IPS-15b (cell line): ENCODE results near the gene MAGI2.

Source experiments
- H3K27me3 ChIP-seq: one replicate; pipeline ENCODE4 v1.6.1; 2013; ENCODE audit warnings: low read length; ENCODE audit not compliant: control insufficient read depth, insufficient read depth
- H3K36me3 ChIP-seq: one replicate; pipeline ENCODE4 v1.6.1; 2013; ENCODE audit warnings: low read length; ENCODE audit not compliant: control insufficient read depth, insufficient read depth
- H3K4me1 ChIP-seq: one replicate; pipeline ENCODE4 v1.6.1; 2013; ENCODE audit warnings: mild to moderate bottlenecking, low read length; ENCODE audit not compliant: control insufficient read depth, insufficient read depth
- H3K4me3 ChIP-seq: one replicate; pipeline ENCODE4 v1.5.1; 2013; ENCODE audit warnings: low read depth, low read length
- H3K9ac ChIP-seq: one replicate; pipeline ENCODE4 v1.6.1; 2013; ENCODE audit warnings: low read depth, mild to moderate bottlenecking, low read length
- H3K9me3 ChIP-seq: one replicate; pipeline ENCODE4 v1.6.1; 2013; ENCODE audit warnings: mild to moderate bottlenecking, low read length; ENCODE audit not compliant: control insufficient read depth, insufficient read depth

Gene MAGI2

DNA sequence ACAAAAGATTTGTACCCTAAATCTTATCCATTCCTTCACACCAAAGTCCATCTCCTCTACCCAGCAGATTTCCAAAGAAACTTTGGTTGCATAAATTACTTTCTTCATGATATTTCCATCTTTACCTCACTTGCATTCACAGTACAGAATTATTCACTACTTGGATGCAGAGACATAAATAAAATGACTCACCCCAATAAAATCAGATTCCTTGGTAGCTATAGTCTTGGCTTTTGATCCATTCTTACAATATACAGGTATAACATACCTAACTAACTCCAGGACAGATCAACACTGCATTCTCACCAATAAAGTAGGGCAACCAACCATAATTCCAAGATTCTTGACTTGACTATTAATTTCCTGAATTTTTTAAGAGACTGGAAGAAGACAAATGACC lies 815.1 kb downstream of the MAGI2 start:
- Histone ChIP-seq H3K9ac (no peak overlapping the region), H3K4me3 (no peak overlapping the region), H3K27me3 (no peaks in the 10 kb centered on the region), H3K4me1 (peaks cover 12% of the 10 kb centered on the region), H3K9me3 (no peaks in the 10 kb centered on the region), H3K36me3 (no peaks in the 10 kb centered on the region)

DNA sequence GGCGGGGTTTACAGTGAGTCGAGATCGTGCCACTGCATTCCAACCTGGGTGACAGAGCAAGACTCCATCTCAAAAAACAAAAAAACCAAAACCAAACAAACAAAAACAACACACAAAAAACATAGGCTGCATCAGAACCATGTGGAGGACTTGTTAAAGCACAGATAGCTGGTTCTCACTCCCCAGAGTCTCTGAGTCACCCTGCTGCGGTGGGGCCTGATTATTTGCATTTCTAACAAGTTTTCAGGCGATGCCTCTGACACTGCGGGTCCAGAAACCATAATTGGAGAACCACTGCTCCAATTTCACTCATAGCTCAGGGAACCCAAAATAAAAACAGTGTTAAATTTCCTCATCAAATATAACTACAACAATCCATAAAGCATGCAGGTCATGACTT lies 816.7 kb downstream of the MAGI2 start:
- no peak overlapping the region for H3K4me3 ChIP-seq
- no peaks in the 10 kb centered on the region for H3K9me3 ChIP-seq
- H3K9ac ChIP-seq, result no peak overlapping the region
- peaks cover 12% of the 10 kb centered on the region for H3K4me1 ChIP-seq
- H3K36me3 ChIP-seq, result no peaks in the 10 kb centered on the region
- no peaks in the 10 kb centered on the region for H3K27me3 ChIP-seq

DNA sequence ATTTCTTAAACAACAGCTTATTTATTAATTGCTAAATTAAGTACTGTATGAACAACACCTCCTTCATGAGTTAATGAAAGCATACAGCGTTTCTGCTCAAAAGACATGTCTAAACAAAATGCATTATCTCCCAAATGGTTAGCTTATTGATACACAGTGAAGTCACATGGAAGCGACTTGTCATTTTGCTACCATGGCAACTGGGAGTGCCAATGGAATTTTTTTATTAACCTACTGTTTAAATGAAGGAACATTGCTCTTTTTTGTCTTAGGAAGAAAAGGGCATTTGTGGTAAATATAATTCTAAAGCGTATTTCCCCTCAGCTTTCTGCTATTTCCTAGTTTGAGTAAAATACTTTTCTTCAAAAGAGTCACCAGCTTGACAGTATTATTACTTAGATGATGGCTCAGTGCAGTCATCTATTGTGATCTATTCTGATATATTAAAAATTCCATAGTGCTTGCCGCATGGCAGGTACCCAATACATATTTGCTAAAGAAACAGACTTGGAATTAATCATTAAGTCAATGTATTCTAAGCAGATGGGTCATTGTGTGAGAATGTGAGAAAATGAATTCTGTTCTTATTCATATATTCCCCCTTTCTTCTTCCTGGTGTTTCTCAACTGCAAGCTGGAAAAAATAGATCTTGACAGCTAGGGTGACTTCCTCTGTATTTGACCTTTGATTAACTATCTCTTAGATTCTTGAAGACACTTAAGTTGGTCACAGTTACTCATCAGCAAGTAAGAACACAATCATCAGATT lies 818.3 kb downstream of the MAGI2 start:
- Histone ChIP-seq H3K9ac (no peak overlapping the region), H3K27me3 (no peaks in the 10 kb centered on the region), H3K36me3 (no peaks in the 10 kb centered on the region), H3K4me3 (no peak overlapping the region), H3K9me3 (no peaks in the 10 kb centered on the region), H3K4me1 (peaks cover 12% of the 10 kb centered on the region)

DNA sequence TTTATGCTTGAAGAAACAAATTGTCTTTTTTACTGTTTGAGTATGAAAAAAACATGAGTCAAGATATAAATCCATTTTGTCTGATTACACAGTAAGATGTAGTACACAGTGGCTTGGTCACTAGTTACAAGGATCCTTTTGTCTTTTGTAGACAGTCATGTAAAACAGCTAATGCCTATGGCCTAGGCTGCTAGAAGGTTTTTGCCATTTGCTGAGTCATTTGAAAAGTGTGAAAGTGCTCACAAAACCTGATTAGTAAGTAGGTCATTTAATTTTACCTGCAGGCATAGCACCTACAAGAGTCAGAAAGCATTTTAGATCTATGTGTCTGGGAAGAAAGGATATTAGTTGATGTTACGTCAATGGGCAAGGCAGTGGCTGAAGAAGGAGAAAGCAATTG lies 819.4 kb downstream of the MAGI2 start:
- Histone ChIP-seq H3K9ac (no peak overlapping the region), H3K4me1 (peaks cover 12% of the 10 kb centered on the region), H3K36me3 (no peaks in the 10 kb centered on the region), H3K27me3 (no peaks in the 10 kb centered on the region), H3K9me3 (no peaks in the 10 kb centered on the region), H3K4me3 (no peak overlapping the region)

DNA sequence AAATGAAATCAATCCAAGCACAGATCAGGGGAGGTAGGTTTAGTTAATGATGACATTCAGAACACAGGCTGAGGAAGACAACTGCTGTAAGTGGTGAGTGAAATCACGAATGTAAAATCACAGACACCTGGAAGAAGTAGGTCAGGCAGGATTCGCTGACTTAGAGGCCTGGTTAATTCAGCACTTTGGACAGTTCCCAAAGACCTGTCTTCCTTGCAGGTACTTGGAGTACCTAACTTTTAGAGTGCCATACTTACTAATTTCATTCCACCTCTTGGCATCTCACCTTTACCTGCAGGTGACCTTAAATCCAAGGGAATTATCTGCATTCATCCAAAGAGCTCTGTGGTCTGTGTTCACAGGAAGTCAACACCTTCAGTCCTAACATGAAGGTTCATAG lies 832.5 kb downstream of the MAGI2 start:
- H3K9me3 ChIP-seq, result no peaks in the 10 kb centered on the region
- H3K27me3 ChIP-seq, result no peaks in the 10 kb centered on the region
- no peak overlapping the region for H3K4me3 ChIP-seq
- H3K9ac ChIP-seq, result no peak overlapping the region
- no peaks in the 10 kb centered on the region for H3K36me3 ChIP-seq
- no peaks in the 10 kb centered on the region for H3K4me1 ChIP-seq

DNA sequence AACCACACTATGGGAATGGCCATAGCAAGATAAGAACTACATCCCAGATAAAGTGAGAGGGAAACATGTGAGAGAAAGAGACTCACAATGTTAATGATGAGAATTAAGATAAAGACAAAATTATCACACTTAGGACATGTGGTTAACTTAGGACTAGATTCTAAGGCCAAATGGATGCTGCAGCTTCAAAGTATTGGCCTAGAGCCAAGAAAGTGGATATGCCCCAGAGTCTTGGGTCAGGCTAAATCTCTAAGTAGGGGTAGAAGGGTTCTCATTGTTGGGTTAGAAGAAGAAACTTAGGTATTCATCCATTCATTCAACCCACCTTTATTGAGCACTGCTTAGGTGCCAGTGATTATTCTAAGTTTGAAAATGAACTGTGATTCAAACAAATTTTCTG lies 836.9 kb downstream of the MAGI2 start:
- Histone ChIP-seq H3K27me3 (no peaks in the 10 kb centered on the region), H3K36me3 (no peaks in the 10 kb centered on the region), H3K9me3 (no peaks in the 10 kb centered on the region), H3K4me1 (no peaks in the 10 kb centered on the region), H3K9ac (no peak overlapping the region), H3K4me3 (no peak overlapping the region)

DNA sequence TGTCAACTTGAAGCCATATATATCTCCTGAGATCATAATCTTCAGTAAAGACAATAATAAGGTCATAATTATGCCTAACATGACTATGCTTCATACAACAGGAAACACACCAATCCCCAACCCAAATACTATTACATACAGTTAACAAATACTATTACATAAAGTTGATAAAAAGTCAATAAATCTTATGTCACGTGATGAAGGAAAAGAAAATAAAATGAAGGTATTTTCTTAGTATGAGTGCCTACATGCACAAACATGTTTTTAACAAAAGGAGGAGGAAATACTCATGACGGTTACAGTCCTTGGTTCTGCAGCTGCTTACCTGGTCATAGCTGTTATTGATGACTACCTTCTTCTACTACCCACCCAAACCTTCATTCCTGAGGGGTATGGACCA lies 844.2 kb downstream of the MAGI2 start:
- no peaks in the 10 kb centered on the region for H3K27me3 ChIP-seq
- peaks cover 3% of the 10 kb centered on the region for H3K4me1 ChIP-seq
- H3K36me3 ChIP-seq, result no peaks in the 10 kb centered on the region
- H3K4me3 ChIP-seq, result no peak overlapping the region
- no peaks in the 10 kb centered on the region for H3K9me3 ChIP-seq
- H3K9ac ChIP-seq, result no peak overlapping the region

DNA sequence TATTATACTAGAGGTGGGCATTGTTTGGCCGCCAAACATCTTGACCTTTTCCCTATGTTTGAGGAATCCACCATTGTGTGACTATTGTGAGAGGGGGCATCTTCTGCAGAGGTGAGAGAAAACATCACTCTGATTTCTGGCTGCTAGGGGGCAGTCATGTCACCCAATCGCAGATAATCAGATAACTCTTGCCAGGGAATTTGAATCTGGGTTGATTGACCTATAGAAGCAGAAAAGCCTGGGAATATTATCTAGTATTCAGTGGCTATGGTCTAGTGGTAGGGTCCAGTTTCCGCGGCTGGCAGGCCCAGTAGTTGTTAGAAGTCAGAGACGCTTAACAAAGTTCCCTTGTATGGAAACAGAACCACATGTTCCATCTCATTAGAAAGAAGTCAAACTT lies 846.4 kb downstream of the MAGI2 start:
- no peak overlapping the region for H3K4me3 ChIP-seq
- H3K9me3 ChIP-seq, result no peaks in the 10 kb centered on the region
- H3K36me3 ChIP-seq, result no peaks in the 10 kb centered on the region
- H3K27me3 ChIP-seq, result no peaks in the 10 kb centered on the region
- no peak overlapping the region for H3K9ac ChIP-seq
- H3K4me1 ChIP-seq, result peaks cover 3% of the 10 kb centered on the region

DNA sequence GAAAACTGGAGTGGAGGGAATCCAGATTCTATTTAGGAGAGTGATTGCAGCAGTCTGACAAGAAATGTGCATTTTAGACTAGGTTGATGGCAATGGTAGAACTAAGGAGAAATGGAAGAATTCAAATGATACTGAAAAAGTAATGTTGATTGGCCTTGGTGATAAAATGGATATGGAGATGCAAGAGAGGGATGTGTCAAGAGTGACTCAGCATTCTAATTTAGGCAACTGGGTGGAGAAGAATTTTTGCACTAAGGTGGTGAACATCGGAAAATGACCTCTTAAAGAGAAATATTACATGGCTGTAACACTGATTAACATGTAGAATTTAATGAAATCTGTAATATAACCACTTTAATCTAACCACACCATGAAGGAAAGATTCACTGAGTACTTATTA lies 848.3 kb downstream of the MAGI2 start:
- no peaks in the 10 kb centered on the region for H3K36me3 ChIP-seq
- no peaks in the 10 kb centered on the region for H3K9me3 ChIP-seq
- no peak overlapping the region for H3K9ac ChIP-seq
- no peak overlapping the region for H3K4me3 ChIP-seq
- peaks cover 3% of the 10 kb centered on the region for H3K4me1 ChIP-seq
- no peaks in the 10 kb centered on the region for H3K27me3 ChIP-seq

DNA sequence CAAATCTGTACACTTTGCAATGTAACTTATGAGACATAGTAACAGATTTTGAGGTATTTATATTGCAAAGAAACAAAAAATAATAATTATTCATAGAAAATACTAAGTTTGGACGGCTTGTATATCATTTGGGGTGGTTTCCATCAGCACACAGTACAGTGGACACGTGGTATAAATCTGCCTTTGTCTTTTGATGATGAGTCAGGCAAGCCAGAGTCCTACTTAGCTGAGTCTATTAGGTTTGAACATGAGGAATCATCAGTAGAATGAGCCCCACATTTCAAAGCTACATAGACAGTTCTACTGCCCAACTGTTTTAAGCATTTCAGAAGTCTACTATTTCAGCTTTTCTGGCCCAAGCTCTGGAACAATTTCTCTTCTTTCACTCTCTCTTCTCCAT lies 851.7 kb downstream of the MAGI2 start:
- Histone ChIP-seq H3K36me3 (no peaks in the 10 kb centered on the region), H3K27me3 (no peaks in the 10 kb centered on the region), H3K9ac (no peak overlapping the region), H3K4me3 (no peak overlapping the region), H3K9me3 (no peaks in the 10 kb centered on the region), H3K4me1 (no peaks in the 10 kb centered on the region)

DNA sequence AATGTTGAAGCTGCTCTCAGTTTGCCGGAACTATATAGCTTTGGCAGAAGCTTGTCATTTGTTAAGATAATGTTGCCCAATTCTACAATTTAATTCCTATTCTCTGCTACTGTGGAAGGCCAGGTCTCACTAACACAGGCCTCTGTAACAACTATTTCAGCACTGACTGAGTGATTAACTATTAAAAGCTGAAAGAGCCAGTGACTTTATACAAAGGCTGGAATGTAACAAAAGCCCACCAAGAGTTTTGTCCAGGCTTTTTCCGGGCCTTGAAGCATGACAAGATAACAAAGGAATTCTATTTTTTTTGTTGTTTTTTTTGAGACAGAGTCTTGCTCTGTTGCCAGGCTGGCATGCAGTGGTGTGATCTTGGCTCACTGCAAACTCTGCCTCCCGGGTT lies 859.3 kb downstream of the MAGI2 start:
- H3K4me1 ChIP-seq, result no peaks in the 10 kb centered on the region
- no peaks in the 10 kb centered on the region for H3K36me3 ChIP-seq
- H3K9ac ChIP-seq, result no peak overlapping the region
- H3K27me3 ChIP-seq, result no peaks in the 10 kb centered on the region
- H3K4me3 ChIP-seq, result no peak overlapping the region
- H3K9me3 ChIP-seq, result no peaks in the 10 kb centered on the region

DNA sequence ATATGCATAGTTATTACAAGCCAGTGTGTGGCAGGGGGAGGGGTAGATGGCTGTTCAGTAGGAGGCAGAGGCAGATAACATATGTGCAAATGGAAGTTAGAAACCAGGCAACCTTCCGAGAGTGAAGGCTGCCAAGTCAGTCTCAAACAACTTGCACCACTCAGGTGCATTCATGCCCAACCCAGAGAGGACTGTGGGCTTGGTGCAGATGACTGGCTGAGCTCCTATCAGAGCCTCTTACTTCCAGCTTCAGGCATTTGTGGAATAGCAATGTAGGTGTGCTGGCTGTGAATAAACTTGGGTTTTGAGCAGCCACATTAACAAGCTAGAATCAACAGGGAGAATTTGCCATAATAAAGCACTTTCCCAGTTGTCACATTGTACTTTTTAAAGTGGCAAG lies 865.1 kb downstream of the MAGI2 start:
- Histone ChIP-seq H3K4me3 (no peak overlapping the region), H3K9me3 (no peaks in the 10 kb centered on the region), H3K36me3 (no peaks in the 10 kb centered on the region), H3K4me1 (peaks cover 13% of the 10 kb centered on the region), H3K27me3 (no peaks in the 10 kb centered on the region), H3K9ac (no peak overlapping the region)
